GM15510 (cell line): ENCODE results near the gene FGR.

Experiments used
- POLR2A ChIP-seq: IDR thresholded peaks from 3 replicates; pipeline ENCODE4 v1.6.1; 2011; ENCODE audit warnings: borderline replicate concordance; ENCODE audit not compliant: insufficient read length; ENCODE audit errors: extremely low read depth

FGR gene

GRCh38 chr1:27634985-27635367, at the start of gene FGR:
Gene FGR (minus strand): TSS chr1:27635185. CDS start chr1:27623916, 11,269 bp downstream.
- TF ChIP-seq POLR2A: no peak

- TF ChIP-seq POLR2A: no peak
Observed at GRCh38 chr1:27684176-27684575, 49.2 kb upstream of the FGR start.

GRCh38 chr1:27682351-27682944, 47.5 kb upstream of the FGR start:
- TF ChIP-seq POLR2A: no peak

GRCh38 chr1:27678747-27679146, 43.8 kb upstream of the FGR start:
- TF ChIP-seq POLR2A: no peak

- TF ChIP-seq POLR2A: no peak
Observed at GRCh38 chr1:27676410-27676809, 41.4 kb upstream of the FGR start.

GRCh38 chr1:27672750-27673112, 37.7 kb upstream of the FGR start:
- no peak for TF ChIP-seq POLR2A

GRCh38 chr1:27671964-27672749, 37.2 kb upstream of the FGR start, which contains the start of gene IFI6:
Gene IFI6 (minus strand): TSS chr1:27672192. CDS start chr1:27669314, 2,878 bp downstream.
- TF ChIP-seq POLR2A: peak; percentile 93

GRCh38 chr1:27669876-27670275, 34.9 kb upstream of the FGR start:
- no peak for TF ChIP-seq POLR2A

- TF ChIP-seq POLR2A: no peak
Observed at GRCh38 chr1:27668808-27669723, 34.1 kb upstream of the FGR start.

- TF ChIP-seq POLR2A: no peak
Observed at GRCh38 chr1:27668121-27668807, 33.3 kb upstream of the FGR start.

GRCh38 chr1:27666791-27667254, 31.8 kb upstream of the FGR start:
- no peak for TF ChIP-seq POLR2A

- no peak for TF ChIP-seq POLR2A
Observed at GRCh38 chr1:27666294-27666693, 31.3 kb upstream of the FGR start.

GRCh38 chr1:27665016-27665651, 30.1 kb upstream of the FGR start:
- no peak for TF ChIP-seq POLR2A

GRCh38 chr1:27664291-27664690, 29.3 kb upstream of the FGR start:
- no peak for TF ChIP-seq POLR2A
